HS-5 (cell line): ENCODE data around the gene KLHL25.
"Not testable (repeated sequence)": the region's sequence is repeated elsewhere in the genome, so short reads cannot be mapped to it uniquely, and the experiment has no call there.

Experiments used
- DNase-seq: peaks from one replicate; pipeline ENCODE4 v3.0.0-alpha.2; 2012; ENCODE audit warnings: low read depth

The KLHL25 gene

DNA sequence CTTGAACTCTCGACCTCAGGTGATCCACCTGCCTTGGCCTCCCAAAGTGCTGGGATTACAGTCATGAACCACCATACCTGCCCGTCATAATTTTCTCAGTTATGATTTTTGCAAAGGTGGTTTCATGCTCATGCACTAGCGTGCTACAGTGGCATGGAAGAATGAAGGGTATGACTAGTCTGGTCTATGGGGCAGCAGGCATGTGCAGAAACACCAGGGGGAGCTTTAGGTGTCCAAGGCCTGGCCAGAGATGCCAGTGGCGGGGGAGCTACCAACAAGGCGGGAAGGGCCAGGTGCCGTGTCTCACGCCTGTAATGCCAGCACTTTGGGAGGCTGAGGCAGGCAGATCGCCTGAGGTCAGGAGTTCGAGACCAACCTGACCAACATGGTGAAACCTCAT lies 7.9 kb upstream of the KLHL25 start:
- DNase-seq, result not testable (repeated sequence)

DNA sequence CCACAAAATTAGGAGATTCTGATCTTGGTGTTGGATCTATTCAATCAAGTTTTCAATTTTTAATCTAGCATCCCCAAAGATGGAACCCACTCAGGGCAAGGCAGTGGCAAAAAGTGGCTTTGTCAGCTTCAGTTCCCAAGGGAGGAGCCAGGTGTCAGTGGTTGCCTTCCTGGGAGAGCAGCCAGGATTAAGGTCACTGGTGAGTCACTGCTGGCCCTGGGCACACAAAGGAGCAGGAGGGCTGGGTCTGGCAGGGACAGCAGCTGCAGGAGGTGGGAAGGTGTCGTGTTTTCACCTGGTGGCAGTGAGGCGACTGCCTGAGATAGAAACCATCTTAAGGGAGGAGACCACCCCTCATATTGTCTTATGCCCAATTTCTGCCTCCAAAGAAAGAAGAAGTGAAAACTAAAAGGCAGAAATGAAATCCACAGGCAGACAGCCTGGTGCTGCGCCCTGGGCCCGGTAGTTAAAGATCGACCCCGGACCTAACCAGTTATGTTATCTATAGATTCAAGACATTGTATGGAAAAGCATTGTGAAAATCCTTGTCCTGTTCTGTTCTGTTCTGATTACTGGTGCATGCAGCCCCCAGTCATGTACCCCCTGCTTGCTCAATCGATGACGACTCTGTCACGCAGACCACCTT lies 5.9 kb upstream of the KLHL25 start:
- no peak for DNase-seq

DNA sequence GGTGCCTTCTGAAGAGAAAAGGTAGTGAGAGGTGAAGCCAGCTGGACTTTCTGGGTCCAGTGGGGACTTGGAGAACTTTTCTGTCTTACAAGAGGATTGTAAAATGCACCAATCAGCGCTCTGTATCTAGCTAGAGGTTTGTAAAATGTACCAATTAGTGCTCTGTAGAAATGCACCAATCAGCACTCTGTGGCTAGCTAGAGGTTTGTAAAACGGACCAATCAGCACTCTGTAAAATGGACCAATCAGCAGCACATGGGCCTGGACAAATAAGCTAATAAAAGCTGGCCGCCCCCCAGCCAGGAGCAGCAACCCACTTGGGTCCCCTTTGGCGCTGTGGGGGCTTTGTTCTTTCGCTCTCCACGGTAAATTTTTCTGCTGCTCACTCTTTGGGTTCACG lies 1.6 kb upstream of the KLHL25 start:
- DNase-seq, result not testable (repeated sequence)

DNA sequence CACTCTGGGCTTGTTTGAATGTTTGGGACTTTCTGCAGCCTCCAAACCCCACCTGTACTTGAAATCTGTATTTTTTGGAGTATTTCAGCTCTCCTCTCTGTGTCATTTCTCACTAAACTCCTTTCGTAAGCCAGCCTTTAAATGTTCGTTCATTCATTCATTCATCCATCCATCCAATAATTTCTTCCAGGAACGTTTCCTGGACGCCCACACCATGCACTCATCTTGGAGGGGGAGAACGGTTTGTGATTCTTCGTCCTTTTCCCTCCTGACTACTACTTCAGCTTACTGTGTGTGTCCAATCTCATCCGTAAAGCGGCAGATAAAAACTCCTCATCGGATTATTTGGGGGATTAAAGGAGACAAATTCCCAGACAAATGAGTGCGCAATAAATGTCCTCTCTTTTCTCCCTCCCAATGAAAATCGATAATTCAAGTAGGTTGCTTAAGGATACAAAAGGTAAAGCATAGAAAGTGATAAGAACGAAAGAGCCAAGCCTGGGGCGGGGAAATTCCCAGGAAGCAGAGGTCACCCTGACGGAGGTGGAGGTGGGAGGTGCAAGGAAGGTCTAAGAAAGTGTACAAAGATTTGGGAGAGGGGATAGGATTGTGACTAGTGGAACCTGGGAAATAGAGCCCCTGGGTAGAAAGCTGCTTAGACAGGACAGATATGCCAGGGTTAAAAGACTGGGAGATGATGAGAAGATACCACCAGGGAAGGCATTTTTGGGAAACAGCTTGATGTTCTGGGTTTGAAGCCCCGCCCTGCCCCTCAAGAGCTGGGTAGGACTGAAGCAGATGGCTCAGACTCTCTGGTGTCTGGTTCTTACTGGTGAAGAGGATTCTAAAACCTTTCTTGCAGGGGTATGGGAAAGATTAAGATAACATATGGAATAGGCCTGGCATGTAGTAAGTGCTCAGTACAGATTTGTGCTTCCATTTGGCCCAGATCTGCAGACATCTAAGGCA lies 896 bp upstream of the KLHL25 start:
- DNase-seq, result no peak

DNA sequence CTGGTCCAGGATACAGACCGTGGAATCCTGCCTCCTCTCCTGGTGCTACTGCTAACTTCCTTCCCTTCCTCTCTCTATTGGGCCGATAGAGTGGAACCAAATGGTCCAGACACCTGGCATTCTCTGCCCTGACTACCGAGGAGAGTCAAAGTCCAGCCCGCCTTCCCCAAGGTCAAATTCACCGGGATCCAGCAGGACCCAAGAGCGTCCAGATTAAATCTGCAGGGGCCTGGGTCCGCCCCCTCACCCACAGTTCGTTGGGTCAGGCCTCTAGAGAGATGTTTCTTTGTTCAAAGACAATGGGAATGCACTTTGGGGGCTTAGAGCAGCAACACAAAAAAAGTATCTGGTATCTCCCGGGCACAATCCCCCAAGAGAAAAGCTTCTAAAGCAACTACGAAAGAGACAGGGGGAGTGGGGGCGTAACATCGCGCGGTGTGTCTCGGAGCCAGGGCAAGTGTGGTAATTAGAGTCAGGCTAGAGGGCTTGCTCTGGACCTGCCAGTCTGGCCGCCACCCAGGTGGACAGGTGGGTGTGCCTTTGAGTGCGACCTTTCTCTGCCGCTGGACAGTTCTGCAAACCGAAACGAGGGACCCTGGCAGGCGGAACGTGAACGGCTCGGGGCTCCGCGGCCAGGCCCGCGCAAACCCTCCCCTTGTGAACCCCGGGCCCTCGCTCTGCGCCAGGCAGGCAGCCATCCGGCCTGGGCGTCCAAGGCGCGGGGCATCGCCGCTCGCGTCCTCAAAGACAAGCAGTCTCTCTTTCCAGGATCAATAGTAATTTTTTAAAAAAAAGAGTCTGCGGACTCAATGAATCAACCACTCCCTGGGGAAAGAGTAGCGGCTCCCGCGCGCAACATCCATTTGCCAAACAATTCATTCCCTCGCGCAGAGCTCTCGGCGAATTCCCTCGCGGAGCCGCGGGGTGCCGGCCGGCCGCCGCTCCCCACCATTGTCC lies 806 bp downstream of the KLHL25 start:
- DNase-seq, result no peak

DNA sequence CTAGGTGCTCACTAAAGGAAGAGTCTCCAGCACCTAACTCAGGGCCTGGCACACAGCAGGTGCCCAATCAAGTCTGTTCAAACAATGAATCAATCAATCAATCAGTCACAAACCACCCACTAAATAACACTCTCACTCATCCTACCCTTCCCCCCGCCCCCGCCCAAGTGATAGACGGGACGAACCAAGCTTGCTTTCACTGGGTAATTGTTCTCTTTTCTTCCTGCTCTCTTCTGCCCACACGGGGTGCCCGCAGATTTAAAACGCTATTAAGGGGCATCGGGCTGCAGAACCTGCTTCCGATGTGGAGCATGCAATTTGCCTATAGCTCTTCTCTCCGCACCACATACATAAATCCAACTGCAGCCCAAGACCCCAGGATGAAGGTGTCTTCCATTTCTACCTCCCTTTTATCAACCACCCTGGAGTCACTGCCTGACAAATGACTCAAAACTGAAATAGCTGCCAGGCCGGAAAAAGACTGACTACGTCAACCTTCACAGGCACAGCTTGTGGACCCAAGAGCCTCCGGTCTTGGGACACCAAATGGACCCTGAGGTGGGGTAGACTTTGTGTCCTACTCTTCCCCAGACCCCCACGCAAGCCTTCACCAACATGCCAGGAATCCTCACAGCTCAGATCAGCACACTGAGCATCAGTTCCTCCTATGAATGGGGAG lies 1.7 kb downstream of the KLHL25 start:
- no peak for DNase-seq

DNA sequence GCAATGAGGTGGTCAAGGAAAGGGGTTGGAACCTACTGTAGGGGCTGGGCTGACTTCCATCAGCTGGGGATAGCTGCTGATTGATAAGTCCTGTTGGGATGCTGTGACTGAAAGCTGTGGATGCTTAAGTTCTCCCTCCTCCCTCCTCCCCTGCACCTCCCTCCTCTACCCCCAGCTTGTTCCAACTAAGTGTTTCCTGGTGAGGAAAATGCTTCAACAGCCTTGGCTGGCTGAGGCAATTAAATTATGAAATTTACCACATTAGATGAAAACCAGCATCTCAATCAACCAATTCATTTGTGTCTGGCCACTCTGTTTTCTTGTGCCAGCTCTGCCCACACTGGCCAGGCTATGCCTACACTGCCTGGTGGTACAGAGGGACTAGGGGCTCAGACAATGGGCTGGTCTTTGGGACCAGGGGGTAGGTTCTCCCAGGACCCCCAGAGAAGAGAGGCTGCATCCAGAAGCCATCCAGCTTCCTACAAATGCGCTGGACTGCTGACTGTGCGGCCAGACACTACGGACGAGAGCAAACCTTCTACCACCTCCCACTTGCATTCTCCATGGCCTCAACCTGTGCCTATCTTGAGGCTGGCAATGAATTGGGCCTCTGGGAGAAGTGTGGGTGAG lies 2.5 kb downstream of the KLHL25 start:
- DNase-seq, result no peak

DNA sequence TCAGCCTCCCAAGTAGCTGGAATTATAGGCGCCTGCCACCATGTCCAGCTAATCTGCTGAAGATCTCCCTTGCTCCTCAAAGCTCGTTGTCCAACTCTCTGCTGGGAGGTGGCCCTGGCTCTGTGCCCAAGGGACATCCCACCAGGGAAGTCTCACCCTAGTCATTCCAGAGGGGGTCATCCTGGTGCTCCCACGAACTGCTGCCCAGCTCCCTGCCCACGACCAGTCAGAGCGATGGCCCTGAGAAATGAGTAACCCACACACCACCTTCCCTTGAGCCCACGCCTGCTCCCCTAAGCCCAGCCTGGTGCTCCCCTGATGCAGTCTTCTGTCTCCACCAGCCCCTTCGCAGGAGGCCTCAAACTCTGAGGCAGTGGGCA lies 5.2 kb downstream of the KLHL25 start:
- DNase-seq, result no peak

DNA sequence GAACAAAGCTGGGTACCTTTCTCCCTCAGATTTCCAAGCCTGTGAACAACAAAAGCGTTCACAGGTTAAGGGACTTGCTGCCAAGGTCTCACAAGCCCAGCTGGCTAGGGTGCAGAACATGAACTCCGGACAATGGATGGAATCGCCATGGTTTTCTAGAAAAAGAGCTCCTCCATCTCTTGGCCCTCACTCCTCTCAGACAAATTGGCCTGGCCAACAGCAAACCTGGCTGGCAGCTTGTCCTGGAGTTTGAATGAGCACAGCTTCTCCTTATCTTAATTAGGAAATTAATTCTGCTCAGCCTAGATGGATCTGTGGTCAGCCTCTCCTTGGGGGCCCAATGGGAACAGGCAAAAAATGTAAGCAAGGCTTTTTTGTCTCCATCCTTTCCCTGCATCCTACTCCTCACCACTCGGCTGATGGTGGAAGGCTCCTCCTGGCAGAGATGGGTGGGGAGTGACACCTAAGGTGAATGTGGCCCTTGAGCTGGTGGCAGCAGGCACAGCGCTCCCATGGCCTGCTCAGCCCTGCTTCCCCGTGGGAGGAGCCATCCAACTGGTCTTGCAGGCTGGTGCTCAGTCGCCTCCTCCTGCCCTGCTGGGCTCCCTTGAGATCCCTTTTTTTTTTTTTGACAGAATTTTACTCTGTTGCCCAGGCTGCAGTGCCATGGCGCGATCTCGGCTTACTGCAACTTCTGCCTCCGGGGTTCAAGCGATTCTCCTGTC lies 5.8 kb downstream of the KLHL25 start:
- no peak for DNase-seq

DNA sequence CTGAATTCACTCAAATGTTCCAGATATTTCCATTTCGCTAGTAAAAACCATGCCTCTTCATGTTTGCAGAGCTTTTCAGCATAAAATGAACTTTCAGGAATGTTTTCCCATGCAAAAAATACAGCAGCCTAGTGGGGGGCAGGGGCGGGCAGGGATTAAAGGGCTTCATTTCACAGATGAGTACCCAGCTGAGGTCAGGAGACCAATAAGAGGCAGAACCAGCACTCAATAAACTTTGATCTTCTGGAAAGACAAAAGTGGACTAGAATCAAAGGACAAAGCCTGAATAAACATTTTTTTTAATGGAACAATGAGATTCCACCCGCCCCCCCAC lies 8.0 kb downstream of the KLHL25 start:
- DNase-seq, result no peak

DNA sequence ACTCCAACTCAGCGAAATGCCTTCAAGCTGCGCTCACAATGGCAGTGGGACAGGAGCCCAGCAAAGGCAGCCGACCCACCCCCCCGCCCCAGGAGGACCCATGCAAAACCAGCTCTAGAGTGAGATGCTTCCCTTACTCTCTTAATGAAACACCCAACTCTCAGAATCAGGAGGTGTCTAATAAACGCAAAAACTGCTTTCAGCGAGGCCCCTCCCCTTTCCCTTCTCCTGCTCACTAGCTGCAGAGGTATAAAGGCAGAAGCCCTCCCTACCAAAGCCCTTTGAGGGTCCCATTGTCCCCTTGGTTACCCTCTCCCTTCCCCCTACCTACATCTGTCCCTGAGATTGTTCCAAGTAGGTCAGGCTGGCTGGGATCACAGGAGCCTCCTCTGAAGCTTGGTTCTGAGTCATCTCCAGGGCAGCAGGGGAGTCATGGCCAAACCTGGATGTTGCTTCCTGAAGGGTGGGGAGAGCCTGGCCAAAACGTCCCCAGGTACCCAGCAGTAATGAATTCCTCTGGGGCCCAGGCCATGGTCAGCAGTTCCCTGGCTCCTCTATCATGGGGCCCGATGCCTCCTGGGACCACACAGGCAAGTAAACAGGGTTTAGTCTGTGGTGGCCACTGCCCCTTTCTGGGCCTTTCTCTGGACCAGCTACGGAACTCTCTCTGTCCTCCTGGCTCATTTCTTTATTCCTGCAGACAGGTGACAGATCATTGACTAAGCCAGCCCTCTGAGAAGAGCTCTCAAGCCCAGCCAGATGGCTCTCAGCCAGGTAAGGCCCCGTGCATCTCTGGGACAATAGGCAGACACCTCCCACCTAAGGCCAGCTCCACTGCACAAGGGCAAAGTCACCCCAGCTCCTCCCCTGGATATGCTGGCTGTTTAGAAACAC lies 8.6 kb downstream of the KLHL25 start:
- no peak for DNase-seq

DNA sequence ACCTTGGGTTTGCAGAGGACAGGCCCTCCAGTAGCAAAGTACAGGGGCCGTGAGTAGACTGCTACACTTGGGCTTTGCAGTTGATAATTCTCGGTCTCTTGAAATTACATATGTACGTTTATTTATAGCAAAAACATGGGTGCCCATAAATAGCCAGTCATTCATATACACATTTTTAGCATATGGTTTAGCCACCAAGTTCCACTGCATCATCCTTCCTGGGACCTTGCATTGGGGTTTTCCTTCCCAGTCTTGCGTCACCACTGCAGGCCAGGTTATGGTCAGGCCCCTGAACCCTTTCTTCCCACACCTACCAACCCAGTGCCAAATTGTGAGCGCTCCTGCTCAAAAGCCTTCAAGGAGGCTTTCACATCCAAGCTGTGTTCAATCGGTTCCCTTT lies 12.7 kb downstream of the KLHL25 start:
- DNase-seq, result no peak

DNA sequence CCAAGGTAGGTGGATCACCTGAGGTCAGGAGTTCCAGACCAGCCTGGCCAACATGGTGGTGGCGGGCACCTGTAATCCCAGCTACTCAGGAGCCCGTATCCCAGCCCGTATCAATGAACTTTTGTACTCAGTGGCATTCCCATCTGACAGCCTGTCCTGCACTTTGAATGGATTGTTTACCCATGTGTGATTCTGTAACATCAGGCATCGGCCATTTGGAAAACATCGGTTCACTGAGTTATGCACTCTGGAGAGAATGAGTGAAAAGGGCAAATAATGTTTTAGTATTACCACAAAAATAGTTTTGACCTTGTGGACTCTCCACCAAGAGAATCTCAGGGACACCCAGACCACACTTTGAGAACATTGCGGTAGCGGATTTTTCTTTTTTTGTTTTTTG lies 13.6 kb downstream of the KLHL25 start:
- DNase-seq, result no peak

DNA sequence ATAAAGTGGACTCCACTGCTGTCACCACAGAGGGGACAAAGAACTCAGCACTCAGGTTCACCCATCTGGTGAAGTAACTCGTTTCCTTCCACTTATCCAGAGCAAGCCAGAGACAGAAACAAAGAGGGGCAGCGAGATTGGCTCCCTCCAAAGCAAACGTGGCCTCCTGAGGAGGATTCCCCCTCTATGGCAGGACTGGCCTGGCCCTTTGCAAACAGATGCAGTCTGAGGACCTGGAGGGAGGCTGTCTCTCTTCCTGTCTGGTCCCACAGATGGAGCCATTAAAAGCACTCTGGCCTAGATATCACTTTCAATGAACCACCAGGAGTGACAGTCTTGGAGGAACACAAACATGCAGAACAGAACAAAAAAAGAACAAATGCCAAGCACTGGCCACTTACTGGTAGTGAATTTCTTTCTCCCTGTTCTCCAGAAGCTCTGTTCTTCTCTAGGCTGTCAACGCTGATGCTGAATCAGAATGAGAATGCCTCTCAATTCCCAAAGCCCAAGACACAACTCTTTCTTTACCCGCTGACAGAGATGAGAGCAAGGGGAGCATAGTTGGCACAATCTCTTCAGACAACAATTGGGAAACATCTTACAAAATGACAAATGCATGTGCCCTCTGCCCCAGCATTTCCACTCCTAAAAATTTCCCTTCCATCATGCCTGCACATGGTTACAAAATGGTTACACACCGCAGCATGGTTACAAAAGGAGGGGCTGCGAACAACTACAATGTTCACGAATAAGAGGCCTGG lies 14.3 kb downstream of the KLHL25 start:
- DNase-seq, result no peak

DNA sequence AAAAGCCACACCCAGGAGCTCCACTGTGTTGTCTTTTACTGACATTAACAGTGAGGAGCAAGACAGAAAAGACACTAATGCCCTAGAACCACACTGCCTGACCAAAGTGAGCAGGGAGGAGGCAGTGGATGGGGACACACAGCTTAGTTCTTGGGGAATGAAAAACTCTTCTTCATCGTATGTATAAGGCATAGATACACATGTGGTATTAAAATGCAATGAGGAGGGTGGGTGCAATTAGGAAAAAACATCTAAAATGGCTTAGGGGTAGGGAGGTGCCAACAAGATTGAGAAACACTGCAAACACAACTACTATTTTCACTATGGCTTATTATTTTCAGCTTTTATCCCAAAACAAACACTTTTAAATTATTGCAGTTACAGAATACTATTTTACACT lies 15.5 kb downstream of the KLHL25 start:
- DNase-seq, result no peak

DNA sequence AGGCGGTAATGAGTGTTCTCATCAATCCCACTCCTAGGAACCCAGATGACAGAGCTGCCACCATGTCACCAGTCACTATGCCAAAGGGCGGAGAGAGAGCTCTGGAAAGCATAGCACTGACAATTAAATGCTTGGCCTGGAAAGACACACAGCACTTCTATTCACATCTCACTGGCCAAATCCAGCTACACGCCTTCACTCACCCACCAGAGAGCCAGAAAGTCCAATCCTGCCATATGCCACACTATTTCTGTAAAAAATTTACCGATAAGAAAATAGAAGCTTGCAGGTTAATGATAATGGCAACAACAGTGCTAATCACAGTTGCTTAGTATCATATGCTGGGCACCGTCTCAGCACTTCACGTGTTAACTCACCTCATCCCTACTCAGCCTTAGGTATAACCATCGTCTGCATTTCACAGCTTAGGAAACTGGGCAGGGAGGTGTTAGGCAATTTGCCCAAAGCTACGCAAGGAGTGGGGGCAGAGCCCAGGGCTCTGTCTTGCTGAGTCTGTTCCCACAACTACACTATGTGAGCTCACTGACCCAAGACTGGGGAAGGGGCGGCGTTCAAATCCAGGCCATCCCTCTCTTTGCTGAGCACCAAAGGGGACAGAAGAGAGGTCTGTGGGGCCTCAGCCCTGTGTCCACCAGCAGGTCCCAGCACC lies 16.5 kb downstream of the KLHL25 start:
- DNase-seq, result no peak

DNA sequence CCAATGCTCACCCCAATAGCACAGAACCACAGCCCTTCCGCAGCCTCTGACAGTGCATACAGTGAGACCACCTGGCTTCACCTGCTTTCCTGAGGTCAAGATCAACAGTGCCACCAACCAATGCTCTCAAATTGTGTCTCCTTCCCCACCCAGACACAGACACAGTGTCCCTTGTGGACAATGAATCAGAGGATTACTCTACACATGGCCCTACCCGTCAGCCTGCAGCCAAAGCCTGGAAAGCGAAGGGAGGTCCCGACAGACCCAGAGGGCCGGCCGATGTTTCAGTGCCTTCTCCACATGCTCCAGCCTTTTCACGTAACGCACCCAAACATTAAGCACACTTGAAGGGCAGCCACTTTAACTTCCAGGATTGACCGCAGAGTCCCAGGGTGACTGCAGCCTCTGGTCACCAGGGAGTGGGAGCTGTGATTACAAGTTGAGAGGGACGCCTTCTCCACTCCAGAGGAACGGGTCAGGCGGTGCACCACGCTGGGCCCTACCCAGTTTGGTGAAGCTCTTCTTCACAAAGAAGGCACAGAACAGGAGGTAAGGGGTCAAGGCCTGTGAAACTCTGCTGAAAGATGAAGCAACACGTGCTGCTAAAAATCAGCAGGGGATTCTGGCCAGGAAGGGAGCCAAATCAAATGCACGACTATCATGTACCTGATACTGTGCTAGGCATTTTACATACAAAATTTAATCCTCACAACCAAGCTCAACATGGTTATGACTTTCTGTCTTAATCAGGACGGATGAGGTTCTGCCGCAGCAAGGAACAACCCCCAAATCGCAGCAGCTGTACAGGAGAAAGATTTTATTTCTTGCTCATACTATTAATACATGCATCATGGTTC lies 17.2 kb downstream of the KLHL25 start:
- no peak for DNase-seq
